ENCODE data around the gene WDSUB1.

The WDSUB1 gene

GRCh38 chr2:159215116-159215515 lies 71.4 kb downstream of the WDSUB1 start:
- DNase-seq (no peak), ATAC-seq (ENCODE audit: insufficient read depth, low read depth) (no peak)
- no peak overlapping the region for H3K4me3 ChIP-seq (ENCODE audit: low read depth in 1 of 2, low read length in 2 of 2)
- no peaks in the 10 kb centered on the region for H3K79me2 ChIP-seq (ENCODE audit: insufficient read depth, low read length)
- no peak overlapping the region for H3K27ac ChIP-seq (ENCODE audit: low read length)
- no peaks in the 10 kb centered on the region for H4K20me1 ChIP-seq (ENCODE audit: insufficient read depth, low read length)
- TF ChIP-seq, protein P1, sequence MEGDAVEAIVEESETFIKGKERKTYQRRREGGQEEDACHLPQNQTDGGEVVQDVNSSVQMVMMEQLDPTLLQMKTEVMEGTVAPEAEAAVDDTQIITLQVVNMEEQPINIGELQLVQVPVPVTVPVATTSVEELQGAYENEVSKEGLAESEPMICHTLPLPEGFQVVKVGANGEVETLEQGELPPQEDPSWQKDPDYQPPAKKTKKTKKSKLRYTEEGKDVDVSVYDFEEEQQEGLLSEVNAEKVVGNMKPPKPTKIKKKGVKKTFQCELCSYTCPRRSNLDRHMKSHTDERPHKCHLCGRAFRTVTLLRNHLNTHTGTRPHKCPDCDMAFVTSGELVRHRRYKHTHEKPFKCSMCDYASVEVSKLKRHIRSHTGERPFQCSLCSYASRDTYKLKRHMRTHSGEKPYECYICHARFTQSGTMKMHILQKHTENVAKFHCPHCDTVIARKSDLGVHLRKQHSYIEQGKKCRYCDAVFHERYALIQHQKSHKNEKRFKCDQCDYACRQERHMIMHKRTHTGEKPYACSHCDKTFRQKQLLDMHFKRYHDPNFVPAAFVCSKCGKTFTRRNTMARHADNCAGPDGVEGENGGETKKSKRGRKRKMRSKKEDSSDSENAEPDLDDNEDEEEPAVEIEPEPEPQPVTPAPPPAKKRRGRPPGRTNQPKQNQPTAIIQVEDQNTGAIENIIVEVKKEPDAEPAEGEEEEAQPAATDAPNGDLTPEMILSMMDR (IDR thresholded peaks at IDR 0.05; ENCODE audit: borderline replicate concordance, extremely low read depth, low read length, poor library complexity, severe bottlenecking), result no peak
- no peak for TF ChIP-seq EZH2 (IDR thresholded peaks at IDR 0.05; ENCODE audit: borderline replicate concordance, low read depth, low read length, severe bottlenecking)
- no peaks in the 10 kb centered on the region for H3K27me3 ChIP-seq (ENCODE audit: insufficient read depth, low read length, poor library complexity)
- no peak overlapping the region for H3K4me2 ChIP-seq (ENCODE audit: insufficient read depth, low read length)
- H3K9ac ChIP-seq (ENCODE audit: low read depth, low read length), result no peak overlapping the region
- no peak overlapping the region for H2AFZ ChIP-seq (ENCODE audit: low read depth, low read length)
- H3K36me3 ChIP-seq (ENCODE audit: insufficient read depth, low read length), result peaks cover 20% of the 10 kb centered on the region; the same call in 1 of the 2 replicates
- H3K4me1 ChIP-seq (ENCODE audit: insufficient read depth, low read length), result peaks cover under 1% of the 10 kb centered on the region
- H3K9me3 ChIP-seq (ENCODE audit: insufficient read depth, low read length, severe bottlenecking), result no peaks in the 10 kb centered on the region

GRCh38 chr2:159214325-159214865 lies 72.1 kb downstream of the WDSUB1 start:
- ATAC-seq (ENCODE audit: insufficient read depth, low read depth) (no peak), DNase-seq (no peak)
- Histone ChIP-seq H3K79me2 (ENCODE audit: insufficient read depth, low read length) (no peaks in the 10 kb centered on the region), H3K9me3 (ENCODE audit: insufficient read depth, low read length, severe bottlenecking) (no peaks in the 10 kb centered on the region), H4K20me1 (ENCODE audit: insufficient read depth, low read length) (no peaks in the 10 kb centered on the region), H3K27ac (ENCODE audit: low read length) (no peak overlapping the region; the same call in 1 of the 2 replicates), H3K4me1 (ENCODE audit: insufficient read depth, low read length) (peaks cover 8% of the 10 kb centered on the region), H3K36me3 (ENCODE audit: insufficient read depth, low read length) (peaks cover 15% of the 10 kb centered on the region; the same call in 1 of the 2 replicates), H2AFZ (ENCODE audit: low read depth, low read length) (no peak overlapping the region), H3K9ac (ENCODE audit: low read depth, low read length) (no peak overlapping the region), H3K4me3 (ENCODE audit: low read depth in 1 of 2, low read length in 2 of 2) (no peak overlapping the region), H3K4me2 (ENCODE audit: insufficient read depth, low read length) (no peak overlapping the region), H3K27me3 (ENCODE audit: insufficient read depth, low read length, poor library complexity) (no peaks in the 10 kb centered on the region)
- TF ChIP-seq, protein P1 (IDR thresholded peaks at IDR 0.05; ENCODE audit: borderline replicate concordance, extremely low read depth, low read length, poor library complexity, severe bottlenecking), result no peak
- TF ChIP-seq EZH2 (IDR thresholded peaks at IDR 0.05; ENCODE audit: borderline replicate concordance, low read depth, low read length, severe bottlenecking), result no peak

DNA sequence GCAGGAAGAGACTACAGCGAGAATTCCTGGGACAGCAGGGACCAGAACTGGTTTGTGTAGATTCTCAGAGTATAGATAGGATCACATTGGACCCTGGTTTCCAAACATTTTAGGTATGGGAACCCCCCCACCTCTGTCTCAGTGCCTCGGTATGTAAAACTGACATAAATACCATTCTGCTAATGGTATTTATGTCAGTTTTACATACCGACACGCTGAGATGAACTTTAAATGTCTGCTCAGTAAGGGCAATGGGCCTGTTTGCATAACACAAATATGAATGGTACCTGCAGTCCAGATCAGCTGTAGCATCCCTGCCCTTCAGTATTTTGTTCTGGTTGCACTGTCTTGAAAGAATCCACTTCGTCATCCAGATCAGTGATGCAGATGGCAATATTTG lies 73.2 kb downstream of the WDSUB1 start:
- ATAC-seq (ENCODE audit: insufficient read depth, low read depth), result no peak
- H3K9me3 ChIP-seq (ENCODE audit: insufficient read depth, low read length, severe bottlenecking), result no peaks in the 10 kb centered on the region
- H2AFZ ChIP-seq (ENCODE audit: low read depth, low read length), result no peak overlapping the region
- H3K36me3 ChIP-seq (ENCODE audit: insufficient read depth, low read length), result peaks cover 8% of the 10 kb centered on the region; the same call in 1 of the 2 replicates
- H3K79me2 ChIP-seq (ENCODE audit: insufficient read depth, low read length), result no peaks in the 10 kb centered on the region
- no peaks in the 10 kb centered on the region for H4K20me1 ChIP-seq (ENCODE audit: insufficient read depth, low read length)
- H3K4me1 ChIP-seq (ENCODE audit: insufficient read depth, low read length), result peaks cover 10% of the 10 kb centered on the region
- H3K27ac ChIP-seq (ENCODE audit: low read length), result no peak overlapping the region
- H3K4me2 ChIP-seq (ENCODE audit: insufficient read depth, low read length), result no peak overlapping the region
- no peaks in the 10 kb centered on the region for H3K27me3 ChIP-seq (ENCODE audit: insufficient read depth, low read length, poor library complexity)
- no peak for DNase-seq
- no peak overlapping the region for H3K9ac ChIP-seq (ENCODE audit: low read depth, low read length)
- no peak overlapping the region for H3K4me3 ChIP-seq (ENCODE audit: low read depth in 1 of 2, low read length in 2 of 2)
- TF ChIP-seq, protein P1 (IDR thresholded peaks at IDR 0.05; ENCODE audit: borderline replicate concordance, extremely low read depth, low read length, poor library complexity, severe bottlenecking), result no peak
- no peak for TF ChIP-seq EZH2 (IDR thresholded peaks at IDR 0.05; ENCODE audit: borderline replicate concordance, low read depth, low read length, severe bottlenecking)
